Right forelimb (tissue), 1 donor: Measurements from ENCODE around the gene AHNAK.
A peak's percentile ranks its signal among the peaks of the same experiment; 100 is the strongest.
"Not testable (repeated sequence)": the region's sequence is repeated elsewhere in the genome, so short reads cannot be mapped to it uniquely, and the experiment has no call there.

ENCODE experiments used
- DNase-seq: peaks from one replicate; pipeline ENCODE4 v3.0.0-alpha.2; 2018

Gene AHNAK

GRCh38 chr11:62456630-62457029, 90.0 kb downstream of the AHNAK start:
- no peak for DNase-seq

DNA sequence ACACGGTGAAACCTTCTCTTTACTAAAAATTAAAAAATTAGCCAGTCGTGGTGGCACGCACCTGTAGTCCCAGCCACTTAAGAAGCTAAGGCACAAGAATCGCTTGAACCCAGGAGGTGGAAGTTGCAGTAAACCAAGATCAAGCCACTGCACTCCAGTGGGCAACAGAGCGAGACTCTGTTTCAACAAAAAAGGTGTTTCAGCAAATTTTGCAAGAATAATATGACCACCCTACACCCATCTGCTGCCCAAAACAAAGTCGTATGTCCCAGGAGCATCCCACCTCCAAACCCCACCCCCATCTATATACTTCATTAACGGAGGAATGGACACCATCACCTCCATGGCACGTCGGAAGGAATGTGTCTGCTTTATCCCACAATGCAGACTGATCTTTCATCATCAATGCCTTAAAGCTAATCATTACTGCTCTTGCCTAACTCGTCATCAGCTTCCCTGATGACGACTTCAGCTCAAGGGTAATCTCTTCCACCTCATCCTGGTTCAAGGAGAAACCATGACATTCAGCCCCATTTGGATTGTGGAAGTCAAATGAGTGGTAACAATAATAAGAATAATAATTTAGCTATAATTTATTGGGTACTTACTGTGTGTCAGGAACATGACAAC, 93.7 kb downstream of the AHNAK start:
- DNase-seq, result no peak

DNA sequence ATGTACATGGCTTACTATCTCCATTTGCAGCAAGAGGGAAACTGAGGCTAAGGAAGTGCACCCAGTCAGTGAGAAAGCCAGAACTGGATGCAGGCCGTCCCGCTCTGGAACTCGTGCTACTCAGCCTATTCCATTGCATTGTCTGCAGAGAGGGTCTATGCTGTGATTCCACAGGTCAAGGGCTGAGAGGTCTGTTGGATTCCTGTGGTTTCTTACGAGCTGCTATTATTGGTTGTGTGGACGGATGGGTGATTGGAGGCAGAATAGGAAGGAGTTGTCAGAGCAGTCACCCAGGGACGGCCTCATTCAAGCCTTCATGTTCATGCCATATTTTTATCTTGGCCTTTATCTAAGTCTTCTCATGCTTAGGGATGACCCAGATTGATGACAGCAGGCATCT, 94.3 kb downstream of the AHNAK start:
- DNase-seq, result no peak

DNA sequence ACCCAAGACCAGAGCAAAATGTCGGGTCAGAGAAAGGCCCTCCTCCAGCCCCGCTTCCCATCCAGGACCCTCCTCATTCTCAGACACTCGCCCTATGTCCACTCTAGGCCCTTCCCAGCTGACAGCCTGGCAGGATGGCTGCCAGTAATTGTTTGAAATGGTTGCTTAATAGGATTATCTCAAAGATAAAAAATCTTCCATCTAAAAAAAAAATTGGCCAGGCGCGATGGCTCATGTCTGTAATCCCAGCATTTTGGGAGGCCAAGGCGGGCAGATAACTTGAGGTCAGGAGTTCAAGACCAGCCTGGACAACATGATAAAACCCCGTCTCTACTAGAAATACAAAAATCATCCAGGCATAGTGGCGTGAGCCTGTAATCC, 95.4 kb downstream of the AHNAK start:
- DNase-seq, result no peak

DNA sequence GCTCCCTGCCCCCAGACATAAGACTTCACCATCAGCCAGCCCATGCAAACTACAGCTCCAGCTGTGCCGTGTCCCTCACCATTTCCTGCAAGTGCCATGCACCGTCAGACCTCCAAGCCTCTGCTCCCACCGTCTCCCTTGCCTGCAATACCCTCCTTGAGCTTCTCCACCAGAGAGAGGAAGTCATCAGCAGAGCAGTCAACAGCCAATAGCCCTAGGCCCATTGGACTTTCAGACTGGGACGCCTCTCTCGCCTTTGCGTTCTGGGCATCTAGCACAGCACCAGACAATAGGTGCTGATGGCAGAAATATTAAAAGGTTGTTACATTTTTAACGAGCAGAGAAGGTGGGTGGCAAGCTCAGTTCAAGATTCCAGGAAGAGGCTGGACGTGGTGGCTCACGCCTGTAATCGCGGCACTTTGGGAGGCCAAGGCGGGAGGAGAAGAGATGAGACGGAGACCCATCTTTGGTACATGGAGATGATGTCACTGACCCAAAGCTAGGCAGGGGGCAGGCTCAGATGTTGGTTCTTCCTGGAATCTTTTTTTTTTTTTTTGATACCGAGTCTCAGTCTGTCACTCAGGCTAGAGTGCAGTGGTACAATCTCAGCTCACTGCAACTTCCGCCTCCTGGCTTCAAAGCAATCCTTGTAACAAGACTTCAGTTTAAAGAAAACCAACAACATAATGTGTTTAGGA, 95.9 kb downstream of the AHNAK start:
- DNase-seq, result no peak

DNA sequence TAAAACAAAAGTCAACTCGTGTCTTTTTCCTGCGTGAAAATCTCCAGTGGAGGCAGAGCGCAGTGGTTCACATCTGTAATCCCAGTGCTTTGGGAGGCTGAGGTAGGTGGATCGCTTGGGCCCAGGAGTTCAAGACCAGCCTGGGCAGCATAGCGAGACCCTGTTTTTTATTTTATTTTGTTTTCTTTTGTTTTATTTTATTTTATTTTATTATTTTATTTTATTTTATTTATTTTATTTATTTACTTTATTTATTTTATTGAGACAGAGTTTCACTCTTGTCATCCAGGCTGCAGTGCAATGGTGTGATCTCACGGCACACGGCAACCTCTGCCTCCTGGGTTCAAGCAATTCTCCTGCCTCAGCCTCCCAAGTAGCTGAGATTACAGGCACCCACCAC, 96.7 kb downstream of the AHNAK start:
- not testable (repeated sequence) for DNase-seq

GRCh38 chr11:62449451-62449851, 97.2 kb downstream of the AHNAK start:
- no peak for DNase-seq

- no peak for DNase-seq
Observed at GRCh38 chr11:62446091-62446490, 100.5 kb downstream of the AHNAK start.

DNA sequence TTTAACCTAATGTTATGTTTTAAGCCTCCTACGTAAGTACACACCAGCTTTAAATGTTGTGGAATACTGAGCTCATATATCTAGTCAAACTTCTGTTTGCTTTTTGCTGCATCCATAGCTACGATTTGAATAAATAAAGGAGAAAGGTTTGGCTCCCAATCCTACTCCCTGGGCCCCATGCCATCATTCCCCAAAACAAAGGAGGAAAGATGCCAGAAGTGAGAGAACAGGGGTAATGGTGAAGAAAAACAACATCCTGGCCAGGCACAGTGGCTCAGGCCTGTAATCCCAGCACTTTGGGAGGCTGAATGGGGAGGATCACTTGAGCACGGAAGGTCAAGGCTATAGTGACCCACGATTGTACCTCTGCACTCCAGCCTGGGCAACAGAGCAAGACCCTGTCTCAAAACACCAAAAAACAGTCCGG, 101.3 kb downstream of the AHNAK start:
- peak; percentile 86 for DNase-seq

GRCh38 chr11:62444835-62445234, 101.8 kb downstream of the AHNAK start:
- DNase-seq, result no peak

DNA sequence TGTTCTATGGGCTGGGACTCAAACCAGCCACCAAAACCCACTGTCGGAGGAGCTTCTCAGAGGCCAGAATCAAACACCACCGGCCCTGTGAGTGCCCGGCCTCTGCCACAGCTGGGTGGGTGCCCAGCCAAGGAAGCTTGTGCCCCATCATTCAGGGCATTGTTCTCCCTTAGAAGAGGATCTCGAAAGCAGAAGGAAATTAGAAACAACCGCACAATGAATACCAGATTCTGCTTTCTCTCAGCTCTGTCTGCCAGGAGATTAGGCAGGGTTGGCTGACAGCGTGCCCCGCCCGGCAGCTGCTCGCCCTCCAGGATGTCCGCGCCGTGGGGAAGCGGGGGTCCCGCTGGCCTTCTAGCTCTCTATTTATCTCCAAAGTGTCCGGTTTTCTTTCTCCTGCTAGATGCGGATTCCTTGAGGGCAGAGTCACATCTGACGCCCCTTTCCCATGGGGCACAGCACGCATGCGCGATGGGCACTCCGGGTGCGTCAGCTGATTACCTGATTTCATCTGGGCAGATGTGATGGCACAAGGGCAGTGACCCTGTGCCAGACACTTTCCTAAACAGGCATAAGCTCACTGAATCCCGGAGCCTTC, 102.3 kb downstream of the AHNAK start:
- DNase-seq, result peak; percentile 72

GRCh38 chr11:62443390-62444235, 103.0 kb downstream of the AHNAK start:
- no peak for DNase-seq

- peak; percentile 77 for DNase-seq
Observed at GRCh38 chr11:62439785-62440602, 106.6 kb downstream of the AHNAK start.

DNA sequence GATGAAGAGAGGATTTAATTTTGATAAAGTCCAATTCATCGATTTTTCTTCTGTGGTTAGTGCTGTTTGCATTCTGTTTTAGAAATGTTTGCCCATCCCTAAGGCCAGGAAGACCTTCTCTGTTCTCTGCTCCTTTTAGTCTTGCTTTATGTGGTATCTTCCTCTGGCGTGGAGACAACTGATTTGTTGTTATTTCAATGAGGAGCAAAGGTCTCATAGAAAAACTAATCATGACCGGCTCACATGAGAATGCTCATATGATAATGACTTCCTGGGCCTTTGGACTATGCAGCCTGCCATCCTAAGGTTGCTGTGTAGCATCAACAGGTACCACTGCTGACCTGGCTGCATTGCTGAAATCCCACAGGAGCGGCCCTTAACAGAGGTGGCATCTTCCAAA, 108.0 kb downstream of the AHNAK start:
- DNase-seq, result no peak

DNA sequence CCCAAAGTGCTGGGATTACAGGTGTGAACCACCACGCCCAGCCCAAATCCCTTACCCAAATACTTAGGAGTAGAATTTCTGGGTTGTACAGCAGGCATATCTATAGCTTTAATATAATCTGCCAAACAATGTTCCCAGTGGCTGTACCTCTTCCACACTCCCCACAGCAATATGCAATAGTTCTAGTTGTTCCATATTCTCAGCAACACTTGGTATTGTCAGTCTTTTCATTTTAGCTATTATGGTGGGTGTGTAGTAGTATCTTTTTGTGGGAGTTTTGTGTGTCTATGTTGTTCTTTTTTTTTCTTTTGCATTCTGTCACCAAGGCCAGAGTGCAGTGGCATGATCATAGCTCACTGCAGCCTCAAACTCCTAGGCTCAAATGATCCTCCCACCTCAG, 109.0 kb downstream of the AHNAK start:
- no peak for DNase-seq

- DNase-seq, result no peak
Observed at GRCh38 chr11:62435846-62436660, 110.6 kb downstream of the AHNAK start.

DNA sequence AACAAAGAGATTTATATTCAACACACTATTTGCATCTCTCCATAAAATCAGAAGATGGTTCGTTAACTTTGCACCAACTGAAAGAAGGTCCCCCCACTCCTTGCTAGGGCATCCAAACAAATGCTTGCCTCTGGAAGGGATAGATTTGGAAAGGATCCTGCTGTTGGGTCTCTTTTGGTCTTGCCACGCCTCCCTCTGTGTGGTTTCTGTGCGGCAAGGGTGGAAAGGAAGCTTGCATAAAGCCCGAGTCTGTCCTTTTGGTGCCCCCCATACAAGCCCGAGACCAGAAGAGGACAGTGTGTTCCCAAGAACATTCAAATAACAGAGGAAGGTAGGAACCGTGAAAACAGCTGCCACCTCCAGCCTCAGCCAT, 112.7 kb downstream of the AHNAK start:
- no peak for DNase-seq

DNA sequence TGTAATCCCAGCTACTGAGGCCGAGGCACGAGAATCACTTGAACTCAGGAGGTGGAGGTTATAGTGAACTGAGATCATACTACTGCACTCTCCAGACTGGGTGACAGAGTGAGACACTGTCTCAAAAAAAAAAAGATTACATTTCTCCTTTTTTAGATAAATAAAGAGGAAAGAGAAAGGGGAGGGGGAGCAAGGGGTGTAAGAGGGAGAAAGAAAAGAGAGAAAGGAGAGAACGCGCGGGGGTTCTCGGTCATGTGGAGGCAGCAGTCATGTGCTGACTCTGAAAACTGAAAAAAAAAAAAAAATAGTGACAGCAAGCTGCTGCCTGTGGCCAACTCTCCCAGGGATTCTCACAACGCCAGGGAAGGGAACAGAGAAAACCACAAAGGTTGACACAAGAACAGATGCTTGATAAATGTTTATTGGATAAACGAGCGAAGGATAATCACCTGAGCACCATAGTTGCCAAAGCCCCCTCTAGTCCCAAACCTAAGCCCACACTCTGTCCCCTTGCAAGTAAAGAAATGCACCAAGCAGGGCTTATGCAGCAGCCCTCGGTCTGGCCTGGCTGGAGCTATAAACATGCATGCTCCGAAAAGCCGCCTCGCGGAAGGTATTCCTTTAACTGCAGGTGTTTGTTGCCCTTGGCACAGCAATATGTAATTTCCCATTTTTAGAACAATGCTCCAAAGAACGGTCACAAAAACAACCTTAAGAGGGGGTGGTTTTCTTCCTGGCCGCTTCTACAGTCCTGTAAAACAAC, 113.3 kb downstream of the AHNAK start:
- no peak for DNase-seq

GRCh38 chr11:62432695-62433094, 113.9 kb downstream of the AHNAK start:
- DNase-seq, result no peak

- DNase-seq, result no peak
Observed at GRCh38 chr11:62431171-62431901, 115.3 kb downstream of the AHNAK start.
